Natural killer cell (primary cell): ENCODE measurements around the gene SLC17A9. TPM values are rescaled to one million over a fixed set of nuclear protein-coding genes. Genes with fewer than 3 reads are reported as not detected.

Experiments used
- ATAC-seq, 3 donors: fragments of 150-1000 bp in 2 of 3; fragments of 200-7000 bp in 1 of 3; cut with Tn5 transposase; 1 replicate in 1 of 3; 2 replicates in 2 of 3; pipeline ENCODE4 v1.10.0; 2021; ENCODE audit warnings: mild to moderate bottlenecking in 2 of 3, moderate library complexity in 2 of 3
- DNase-seq, 2 donors: peaks; one replicate each; pipeline versions ENCODE4 v3.0.0 to v3.0.0-alpha.2; 2013 to 2021; ENCODE audit warnings: mixed read lengths in 1 of 2
- H3K27ac ChIP-seq: one replicate; pipeline ENCODE4 v1.5.1; 2013; ENCODE audit warnings: mild to moderate bottlenecking, low read length
- H3K27me3 ChIP-seq: one replicate; pipeline ENCODE4 v1.6.1; 2013; ENCODE audit warnings: low read length; ENCODE audit not compliant: control insufficient read depth, insufficient read depth
- H3K36me3 ChIP-seq: one replicate; pipeline ENCODE4 v1.6.1; 2013; ENCODE audit warnings: low read length; ENCODE audit not compliant: control insufficient read depth, insufficient read depth
- H3K4me1 ChIP-seq: one replicate; pipeline ENCODE4 v1.6.1; 2013; ENCODE audit warnings: low read length; ENCODE audit not compliant: control insufficient read depth, insufficient read depth
- H3K4me3 ChIP-seq: one replicate; pipeline ENCODE4 v1.5.1; 2013; ENCODE audit warnings: low read length
- H3K9me3 ChIP-seq: one replicate; pipeline ENCODE4 v1.6.1; 2013; ENCODE audit warnings: low read length; ENCODE audit not compliant: control insufficient read depth, insufficient read depth
- H3K27ac Mint-ChIP-seq, 2 donors: one replicate each; pipeline ENCODE4 v1.8.0; 2022; ENCODE audit warnings: mild to moderate bottlenecking in 2 of 2, mixed read lengths in 2 of 2, moderate library complexity in 1 of 2
- H3K27me3 Mint-ChIP-seq, 2 donors: one replicate each; pipeline ENCODE4 v1.8.0; 2022; ENCODE audit warnings: low read depth in 2 of 2, mixed read lengths in 2 of 2
- H3K36me3 Mint-ChIP-seq: one replicate; pipeline ENCODE4 v1.8.0; 2022; ENCODE audit warnings: mixed read lengths
- H3K4me1 Mint-ChIP-seq, 2 donors: one replicate each; pipeline ENCODE4 v1.8.0; 2022; ENCODE audit warnings: mixed read lengths in 2 of 2
- H3K4me3 Mint-ChIP-seq: one replicate; pipeline ENCODE4 v1.8.0; 2022; ENCODE audit warnings: mild to moderate bottlenecking, moderate library complexity, mixed read lengths
- H3K9me3 Mint-ChIP-seq, 2 donors: one replicate each; pipeline ENCODE4 v1.8.0; 2022; ENCODE audit warnings: mixed read lengths in 2 of 2
- CTCF ChIP-seq: fragments of 200-600 bp; IDR thresholded peaks from one replicate; pipeline ENCODE4 v1.8.0; 2022; ENCODE audit warnings: antibody characterized with exemption
- whole genome bisulfite sequencing: methylation state at CpG from one replicate; pipeline ENCODE4 v1.1.7; 2013; ENCODE audit warnings: missing lambda C conversion rate; ENCODE audit not compliant: insufficient coverage; 5-methylcytosine and 5-hydroxymethylcytosine counted together
- intact Hi-C: fragments of 100-400 bp; cut with micrococcal nuclease; formaldehyde crosslinking; loops from one replicate; pipeline ENCODE4 v1.14.2; 2022
- total RNA-seq, 4 donors: library from RNA; stranded (reverse); fragments of 120-200 nt in 1 of 4; gene quantifications; one replicate each; pipeline versions ENCODE4 v1.2.3 to v1.2.4, GENCODE V29; 2013 to 2022

SLC17A9 gene
- total RNA-seq, 3 donors from 2014 or later (not counting 1 experiment from before 2014, with no cell fraction given), result 22.3 to 24.0 (median 23.8) TPM

- Mint-ChIP-seq H3K36me3 (peaks cover 16% of the 10 kb centered on the region), H3K4me3 (no peak overlapping the region), H3K27ac (no peak overlapping the region), H3K27me3 (peaks cover 50 to 55% of the 10 kb centered on the region in 2 donors), H3K9me3 (peaks cover 0 to 5% of the 10 kb centered on the region in 2 donors), H3K4me1 (peaks cover 7 to 19% of the 10 kb centered on the region in 2 donors)
- Histone ChIP-seq H3K4me1 (peaks cover 24% of the 10 kb centered on the region), H3K4me3 (no peak overlapping the region), H3K36me3 (no peaks in the 10 kb centered on the region), H3K9me3 (peaks cover 3% of the 10 kb centered on the region), H3K27me3 (peaks cover 24% of the 10 kb centered on the region), H3K27ac (no peak overlapping the region)
- intact Hi-C loops, result no loop called here
- DNase-seq (no peak), ATAC-seq (no peak)
- TF ChIP-seq CTCF, result no peak
Observed at GRCh38 chr20:63013207-63013606, 60.7 kb downstream of the SLC17A9 start.

GRCh38 chr20:63014287-63014686, 61.8 kb downstream of the SLC17A9 start:
- no peak overlapping the region for H3K27ac ChIP-seq
- DNase-seq (no peak), ATAC-seq (no peak)
- no peak overlapping the region for H3K27ac Mint-ChIP-seq
- 27% methylated on average over 12 of the region's 12 CpGs for WGBS
- peaks cover 14% of the 10 kb centered on the region for H3K4me1 ChIP-seq
- H3K4me3 ChIP-seq, result no peak overlapping the region
- peaks cover 7 to 8% of the 10 kb centered on the region in 2 donors for H3K4me1 Mint-ChIP-seq
- TF ChIP-seq CTCF, result no peak
- peaks cover 14% of the 10 kb centered on the region for H3K27me3 ChIP-seq
- H3K27me3 Mint-ChIP-seq, result peaks cover 44 to 49% of the 10 kb centered on the region in 2 donors
- peaks cover 3% of the 10 kb centered on the region for H3K9me3 ChIP-seq
- H3K36me3 ChIP-seq, result no peaks in the 10 kb centered on the region
- intact Hi-C loops, result no loop called here
- no peak overlapping the region for H3K4me3 Mint-ChIP-seq
- peaks cover 0 to 5% of the 10 kb centered on the region in 2 donors for H3K9me3 Mint-ChIP-seq
- peaks cover 16% of the 10 kb centered on the region for H3K36me3 Mint-ChIP-seq

- Histone ChIP-seq H3K27me3 (peaks cover 9% of the 10 kb centered on the region), H3K27ac (no peak overlapping the region), H3K4me1 (peaks cover 9% of the 10 kb centered on the region), H3K9me3 (peaks cover 3% of the 10 kb centered on the region), H3K4me3 (no peak overlapping the region), H3K36me3 (no peaks in the 10 kb centered on the region)
- ATAC-seq (no peak), DNase-seq (no peak)
- Mint-ChIP-seq H3K27ac (no peak overlapping the region), H3K9me3 (peaks cover 0 to 5% of the 10 kb centered on the region in 2 donors), H3K4me3 (no peak overlapping the region), H3K4me1 (peaks cover 7 to 8% of the 10 kb centered on the region in 2 donors), H3K27me3 (peaks cover 48 to 49% of the 10 kb centered on the region in 2 donors), H3K36me3 (peaks cover 16% of the 10 kb centered on the region)
- no peak for TF ChIP-seq CTCF
- intact Hi-C loops, result no loop called here
- WGBS, result 28% methylated on average over 11 of the region's 11 CpGs
Observed at GRCh38 chr20:63014710-63015109, 62.2 kb downstream of the SLC17A9 start.

- Histone ChIP-seq H3K27ac (no peak overlapping the region), H3K4me3 (no peak overlapping the region), H3K4me1 (peaks cover 4% of the 10 kb centered on the region), H3K9me3 (peaks cover 3% of the 10 kb centered on the region), H3K27me3 (peaks cover 8% of the 10 kb centered on the region), H3K36me3 (no peaks in the 10 kb centered on the region)
- ATAC-seq (no peak), DNase-seq (no peak)
- WGBS, result 66% methylated on average over 15 of the region's 15 CpGs
- peaks cover 0 to 5% of the 10 kb centered on the region in 2 donors for H3K9me3 Mint-ChIP-seq
- H3K4me1 Mint-ChIP-seq, result peaks cover 4% of the 10 kb centered on the region in 2 donors
- H3K36me3 Mint-ChIP-seq, result peaks cover 16% of the 10 kb centered on the region
- TF ChIP-seq CTCF, result no peak
- H3K27me3 Mint-ChIP-seq, result peaks cover 47 to 51% of the 10 kb centered on the region in 2 donors
- intact Hi-C loops, result no loop called here
- no peak overlapping the region for H3K4me3 Mint-ChIP-seq
- H3K27ac Mint-ChIP-seq, result no peak overlapping the region
Observed at GRCh38 chr20:63015147-63015661, 62.7 kb downstream of the SLC17A9 start.
